Dermis microvascular lymphatic vessel endothelial cell (primary cell): Measurements from ENCODE around the gene DCAF4. TPM values are rescaled to one million over a fixed set of nuclear protein-coding genes. Genes with fewer than 3 reads are reported as not detected.
A peak's percentile ranks its signal among the peaks of the same experiment; 100 is the strongest.

Experiments used
- DNase-seq, 2 donors: peaks; one replicate each; pipeline versions ENCODE4 v3.0.0 to v3.0.0-alpha.2; 2010; ENCODE audit warnings: low read depth in 2 of 2
- total RNA-seq: library from RNA; depleted of rRNA; stranded (reverse); fragments of >200 nt; gene quantifications from 2 replicates; pipeline ENCODE4 v1.2.1, GENCODE V29; 2014

DCAF4 gene
- total RNA-seq, 1 donor from 2014 or later, result 5.1 TPM

- DNase-seq, result no peak
Observed at GRCh38 chr14:72894323-72894622, 32.0 kb upstream of the DCAF4 start.

GRCh38 chr14:72894623-72895378 lies 31.5 kb upstream of the DCAF4 start:
- peak in 1 of 2 donors; percentile 34 for DNase-seq

- no peak for DNase-seq
Observed at GRCh38 chr14:72898448-72898847, 27.8 kb upstream of the DCAF4 start.

DNA sequence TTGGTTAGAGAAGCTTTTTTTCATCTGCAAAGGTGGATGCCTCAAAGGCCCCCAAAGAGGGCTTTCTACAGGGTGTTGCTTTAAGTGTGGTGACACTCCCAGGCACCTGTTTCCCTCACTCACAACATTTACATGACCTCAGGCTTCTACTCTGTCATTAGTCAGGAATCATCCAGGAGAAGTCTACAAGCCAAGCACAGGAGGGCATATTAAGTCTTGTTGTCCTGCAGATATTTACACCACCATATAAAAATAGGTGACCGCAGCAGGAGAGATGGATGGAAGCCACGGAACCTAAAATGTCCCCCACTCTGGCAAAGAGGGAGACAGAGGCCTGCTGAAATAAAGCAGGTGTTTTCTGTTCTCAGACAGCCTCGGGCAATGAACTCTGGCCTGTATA lies 24.9 kb upstream of the DCAF4 start:
- no peak for DNase-seq

DNA sequence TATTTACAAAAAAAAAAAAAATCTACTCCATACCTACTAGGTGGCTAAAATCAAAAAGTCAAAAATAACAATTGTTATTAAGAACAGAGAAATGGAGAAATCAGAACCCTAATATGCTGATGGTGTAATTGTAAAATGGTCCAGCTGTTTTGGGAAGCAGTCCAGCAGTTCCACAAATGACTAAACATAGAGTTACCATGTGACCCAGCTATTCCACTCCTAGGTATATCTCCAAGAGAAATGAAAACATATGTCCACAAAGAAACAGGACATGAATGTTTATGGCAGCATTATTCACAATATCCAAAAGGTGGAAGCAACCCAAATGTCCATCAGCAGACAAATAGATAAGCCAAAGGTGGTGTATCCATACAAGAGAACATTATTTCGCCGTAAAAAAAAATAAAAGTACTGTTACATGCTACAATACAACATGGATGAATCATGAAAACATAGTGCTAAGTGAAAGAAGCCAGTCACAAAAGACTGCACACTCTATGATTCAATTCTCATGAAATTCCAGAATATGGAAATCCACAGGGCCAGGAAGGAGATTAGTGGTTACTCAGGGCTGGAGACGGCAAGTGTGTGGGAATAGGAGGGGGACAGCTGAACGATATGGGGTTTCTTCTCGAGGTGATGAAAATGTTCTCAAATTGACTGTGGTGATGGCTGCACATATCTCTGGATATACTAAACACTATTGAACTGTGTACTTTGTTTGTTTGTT lies 23.3 kb upstream of the DCAF4 start:
- DNase-seq, result peak in 1 of 2 donors; percentile 48

DNA sequence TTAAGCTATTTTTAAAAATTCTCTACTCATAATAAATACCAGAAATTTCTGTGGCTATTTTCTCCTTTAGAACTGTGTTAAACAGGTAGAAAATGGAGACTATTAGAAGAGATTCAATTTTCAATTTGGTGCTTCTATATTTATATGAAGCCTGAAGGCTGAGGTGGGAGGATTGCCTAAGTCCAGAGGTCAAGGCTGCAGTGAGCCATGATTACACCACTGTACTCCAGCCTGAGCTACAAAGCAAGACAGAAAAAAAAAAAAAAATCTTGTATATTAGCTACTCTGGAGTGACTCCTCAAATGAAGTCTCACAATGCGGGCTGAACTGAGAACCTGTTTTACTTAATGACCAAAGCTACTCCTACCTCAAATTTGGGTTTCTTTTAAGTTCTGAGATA lies 22.5 kb upstream of the DCAF4 start:
- no peak for DNase-seq

GRCh38 chr14:72904218-72904617 lies 22.0 kb upstream of the DCAF4 start:
- DNase-seq, result no peak

- DNase-seq, result peak in 1 of 2 donors; percentile 66
Observed at GRCh38 chr14:72904840-72905561, 21.3 kb upstream of the DCAF4 start.

DNA sequence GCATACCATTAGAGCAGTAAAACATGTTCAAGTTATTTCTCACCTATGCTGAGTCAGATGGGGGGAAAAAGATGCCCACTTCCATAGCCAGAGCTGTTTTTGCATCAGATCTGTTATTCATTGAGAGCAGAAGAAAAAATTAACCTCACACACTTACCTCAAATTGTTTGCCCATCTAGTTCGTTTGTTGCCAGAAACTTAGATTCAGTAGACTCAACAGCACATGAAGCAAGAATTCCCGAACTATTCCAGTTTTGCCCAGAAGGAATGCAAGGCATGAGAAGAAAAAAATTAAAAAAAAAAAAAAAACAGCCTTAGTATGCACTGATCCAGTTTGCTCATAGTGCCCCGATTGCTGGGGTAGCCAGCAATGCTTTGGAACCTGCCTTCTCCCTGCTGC lies 19.9 kb upstream of the DCAF4 start:
- DNase-seq, result no peak

GRCh38 chr14:72906879-72907278 lies 19.4 kb upstream of the DCAF4 start:
- DNase-seq, result peak in 1 of 2 donors; percentile 8

DNA sequence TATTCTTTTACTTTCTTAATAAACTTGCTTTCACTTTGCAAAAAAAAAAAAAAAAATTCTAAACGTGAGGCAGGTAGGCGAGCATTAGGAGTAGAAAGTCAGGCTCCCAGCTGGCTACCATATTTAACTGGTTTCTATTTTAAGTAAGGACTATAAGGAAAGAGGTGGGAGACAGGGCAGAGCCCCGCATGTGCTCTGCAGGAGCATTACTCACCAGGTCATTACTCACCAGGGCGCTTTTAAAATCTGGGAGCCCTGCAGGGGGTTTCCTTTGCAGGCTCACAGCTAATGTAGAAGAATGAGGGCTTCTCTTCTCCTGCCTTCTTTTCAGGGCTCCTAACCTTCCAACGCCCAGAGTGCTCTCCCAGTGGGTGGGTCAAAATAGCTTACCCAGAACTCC lies 18.4 kb upstream of the DCAF4 start:
- DNase-seq, result peak in 1 of 2 donors; percentile 45

- DNase-seq, result no peak
Observed at GRCh38 chr14:72909163-72909562, 17.1 kb upstream of the DCAF4 start.

DNA sequence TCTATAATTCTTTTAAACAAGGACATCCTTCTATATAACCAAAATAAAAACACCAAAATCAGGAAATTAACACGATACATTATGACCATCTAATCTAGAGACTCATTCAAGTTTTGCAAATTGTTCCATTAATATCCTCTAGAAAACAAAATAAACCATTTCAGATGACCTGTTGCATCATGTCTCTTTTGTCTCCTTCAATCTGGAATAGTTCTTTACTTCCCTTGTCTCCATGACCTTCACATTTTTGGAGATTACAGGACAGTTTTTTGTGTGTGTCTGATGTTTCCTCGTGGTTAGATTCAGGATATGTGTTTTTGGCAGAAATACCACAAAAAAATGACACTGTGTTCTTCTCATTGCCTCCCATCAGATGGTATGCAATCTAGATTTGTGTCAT lies 12.5 kb upstream of the DCAF4 start:
- no peak for DNase-seq

DNA sequence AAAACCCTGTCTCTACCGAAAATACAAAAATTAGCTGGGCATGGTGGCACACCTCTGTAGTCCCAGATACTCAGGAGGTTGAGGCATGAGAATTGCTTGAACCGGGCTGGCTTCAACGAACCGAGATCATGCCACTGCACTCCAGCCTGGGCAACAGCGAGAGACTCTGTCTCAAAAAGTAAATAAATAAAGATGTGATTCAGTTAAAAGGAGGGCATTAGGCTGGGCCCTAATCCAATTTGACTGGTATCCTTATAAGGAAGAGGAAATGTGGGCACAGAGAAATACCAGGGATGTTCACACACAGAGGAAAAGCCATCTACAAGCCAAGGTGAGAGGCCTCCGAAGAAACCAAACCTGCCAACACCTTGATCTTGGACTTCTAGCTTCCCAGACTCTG lies 10.1 kb upstream of the DCAF4 start:
- DNase-seq, result no peak

DNA sequence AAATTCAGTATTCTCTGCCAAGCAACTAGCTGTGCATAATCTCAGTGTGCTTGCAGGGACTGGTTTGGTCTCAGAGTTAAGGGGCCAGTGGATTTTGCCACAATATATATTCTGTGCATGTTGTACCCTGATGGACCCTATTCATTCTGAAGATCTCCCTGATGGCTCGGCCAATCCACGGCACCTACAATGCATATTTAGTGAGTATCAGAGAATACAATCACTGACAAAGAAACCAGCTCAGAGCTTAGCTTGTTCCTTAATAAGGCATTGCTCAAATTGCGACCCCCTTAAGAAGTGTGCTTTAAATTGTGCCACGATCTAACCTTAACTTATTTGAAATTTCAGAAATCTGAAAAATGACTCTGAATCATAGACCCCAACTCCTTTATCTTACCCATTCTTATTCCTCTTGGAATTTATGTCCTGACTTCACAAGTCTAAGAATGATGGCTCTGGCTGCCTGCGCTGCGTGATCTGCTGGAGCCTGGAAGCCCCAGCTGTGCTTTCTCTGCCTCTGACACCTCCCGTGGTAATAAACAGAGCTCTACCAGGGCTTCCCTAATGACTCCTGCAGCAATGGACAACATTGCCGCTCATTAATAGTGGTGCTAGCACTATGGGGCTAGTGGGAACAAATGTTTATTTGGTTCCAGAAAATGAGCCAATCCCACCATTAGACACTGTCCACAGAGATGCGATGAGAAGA lies 9.0 kb upstream of the DCAF4 start:
- no peak for DNase-seq

GRCh38 chr14:72920008-72920407 lies 6.3 kb upstream of the DCAF4 start:
- DNase-seq, result no peak

- no peak for DNase-seq
Observed at GRCh38 chr14:72921396-72921795, 4.9 kb upstream of the DCAF4 start.

GRCh38 chr14:72924337-72924736 lies 1.9 kb upstream of the DCAF4 start:
- DNase-seq, result no peak

GRCh38 chr14:72925171-72925759 lies 999 bp upstream of the DCAF4 start:
- DNase-seq, result no peak

DNA sequence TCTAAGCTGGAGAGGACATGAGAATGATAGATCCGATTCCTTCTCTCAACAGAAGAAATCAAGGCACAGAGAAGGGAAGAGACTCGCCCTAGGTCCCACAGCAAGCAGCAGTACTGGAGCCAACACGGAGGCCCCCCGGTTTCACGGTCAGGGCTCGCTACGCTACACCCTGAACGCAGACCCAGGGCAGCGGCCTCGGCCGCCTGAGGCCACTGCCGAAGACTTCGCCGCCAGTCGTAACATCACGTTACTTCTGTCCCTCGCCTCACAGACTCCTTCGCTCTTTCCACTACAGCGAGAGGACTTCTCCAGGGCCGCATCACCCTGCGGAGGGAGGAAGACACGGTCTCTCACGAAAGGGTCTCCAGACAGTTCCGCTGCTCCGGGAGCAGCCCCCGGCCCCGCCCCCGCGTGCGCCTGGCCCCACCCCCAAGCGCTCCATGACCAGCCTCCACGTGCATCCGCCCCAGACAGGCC lies 411 bp upstream of the DCAF4 start:
- DNase-seq, result no peak

GRCh38 chr14:72928872-72929271 lies 2.6 kb downstream of the DCAF4 start:
- peak in 1 of 2 donors; percentile 30 for DNase-seq
